Uterus (tissue), 4 donors: ENCODE results near the gene PNPLA6. TPM values are rescaled to one million over a fixed set of nuclear protein-coding genes. Genes with fewer than 3 reads are reported as not detected.

Source experiments
- DNase-seq, 2 donors: peaks; one replicate each; pipeline ENCODE4 v3.0.0-alpha.2; 2019 to 2020
- H3K27ac ChIP-seq, 2 donors: fragments of 200-600 bp; sonication (generic); 1 replicate in 1 of 2; 2 replicates in 1 of 2; pipeline ENCODE4 v1.5.1; 2016 to 2018
- H3K27me3 ChIP-seq, 2 donors: fragments of 200-600 bp; sonication (generic); one replicate each; pipeline ENCODE4 v1.5.1; 2018 to 2019; ENCODE audit warnings: control low read depth in 1 of 2
- H3K36me3 ChIP-seq, 2 donors: fragments of 200-600 bp; sonication (generic); one replicate each; pipeline ENCODE4 v1.5.1; 2019; ENCODE audit warnings: control low read depth in 1 of 2
- H3K4me1 ChIP-seq, 2 donors: fragments of 200-600 bp; sonication (generic); one replicate each; pipeline ENCODE4 v1.5.1; 2018 to 2019; ENCODE audit warnings: control low read depth in 1 of 2
- H3K4me3 ChIP-seq, 2 donors: fragments of 200-600 bp; sonication (generic); 1 replicate in 1 of 2; 2 replicates in 1 of 2; pipeline ENCODE4 v1.5.1; 2018 to 2019; ENCODE audit warnings: mild to moderate bottlenecking in 1 of 2
- H3K9me3 ChIP-seq, 2 donors: fragments of 200-600 bp; sonication (generic); one replicate each; pipeline ENCODE4 v1.5.1; 2019; ENCODE audit warnings: control low read depth in 1 of 2
- POLR2A ChIP-seq, 2 donors: fragments of 450-650 bp; IDR thresholded peaks; one replicate each; pipeline ENCODE4 v1.6.1; 2016; ENCODE audit warnings: antibody characterized with exemption in 2 of 2, mild to moderate bottlenecking in 1 of 2, moderate library complexity in 1 of 2
- intact Hi-C: fragments of 100-400 bp; cut with DNase I; formaldehyde crosslinking; loops from one replicate; pipeline ENCODE4 v1.15.1; 2023; ENCODE audit warnings: low total_unique reads
- total RNA-seq, 4 donors: library from RNA; depleted of rRNA in 3 of 4; stranded (reverse); fragments of >200 nt in 3 of 4; gene quantifications; one replicate each; pipeline versions ENCODE4 v1.1.0 to v1.2.4, GENCODE V29; 2014 to 2023
- TF ChIP-seq, protein P1 (sequence below), 4 experiments: fragments of 200-600 bp in 2 of 4; fragments of 450-650 bp in 2 of 4; sonication (generic) in 2 of 4; IDR thresholded peaks; one replicate each; pipeline ENCODE4 v1.5.1; 2016 to 2019; ENCODE audit warnings: antibody characterized with exemption in 4 of 4, mild to moderate bottlenecking in 2 of 4, moderate library complexity in 1 of 4
- donor health status: DM: yes; HTN: yes; CAD: no.

PNPLA6 gene
- total RNA-seq, 4 donors from 2014 or later = 26.4 to 113 (median 40.4) TPM

DNA sequence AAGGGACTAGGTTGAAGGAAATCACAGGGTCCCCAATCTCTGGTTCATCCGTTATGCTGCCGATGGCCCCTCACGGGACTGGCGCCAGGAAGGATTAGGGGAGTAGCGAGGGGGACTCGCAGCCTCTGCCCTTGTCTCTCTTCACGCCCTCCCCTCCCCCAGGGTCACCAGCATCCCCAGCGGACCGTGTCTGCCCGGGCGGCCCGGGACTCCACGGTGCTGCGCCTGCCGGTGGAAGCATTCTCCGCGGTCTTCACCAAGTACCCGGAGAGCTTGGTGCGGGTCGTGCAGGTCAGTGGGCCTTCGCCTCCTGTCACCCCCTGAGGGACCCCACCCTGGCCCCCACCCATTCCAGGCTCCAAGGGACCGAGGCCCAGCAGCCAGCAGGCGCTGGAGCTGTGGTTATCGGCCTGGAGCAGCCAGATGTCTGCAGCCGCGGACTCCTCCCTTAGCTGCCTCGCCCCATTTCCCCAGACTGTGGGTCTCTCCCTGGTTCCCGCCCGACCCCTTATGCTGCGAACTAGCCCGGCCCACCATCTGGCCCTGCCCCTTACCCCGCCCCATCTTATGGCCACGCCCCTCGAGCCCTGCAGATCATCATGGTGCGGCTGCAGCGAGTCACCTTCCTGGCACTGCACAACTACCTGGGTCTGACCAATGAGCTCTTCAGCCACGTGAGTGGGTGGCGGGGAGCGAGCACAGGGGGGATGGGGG is 5.4 kb downstream of the PNPLA6 start:
- no peak overlapping the region for H3K27ac ChIP-seq
- DNase-seq = no peak
- no peaks in the 10 kb centered on the region for H3K36me3 ChIP-seq
- intact Hi-C loops = no loop called here
- no peaks in the 10 kb centered on the region for H3K9me3 ChIP-seq
- TF ChIP-seq POLR2A (IDR thresholded peaks at IDR 0.05) = no peak
- TF ChIP-seq, protein P1, sequence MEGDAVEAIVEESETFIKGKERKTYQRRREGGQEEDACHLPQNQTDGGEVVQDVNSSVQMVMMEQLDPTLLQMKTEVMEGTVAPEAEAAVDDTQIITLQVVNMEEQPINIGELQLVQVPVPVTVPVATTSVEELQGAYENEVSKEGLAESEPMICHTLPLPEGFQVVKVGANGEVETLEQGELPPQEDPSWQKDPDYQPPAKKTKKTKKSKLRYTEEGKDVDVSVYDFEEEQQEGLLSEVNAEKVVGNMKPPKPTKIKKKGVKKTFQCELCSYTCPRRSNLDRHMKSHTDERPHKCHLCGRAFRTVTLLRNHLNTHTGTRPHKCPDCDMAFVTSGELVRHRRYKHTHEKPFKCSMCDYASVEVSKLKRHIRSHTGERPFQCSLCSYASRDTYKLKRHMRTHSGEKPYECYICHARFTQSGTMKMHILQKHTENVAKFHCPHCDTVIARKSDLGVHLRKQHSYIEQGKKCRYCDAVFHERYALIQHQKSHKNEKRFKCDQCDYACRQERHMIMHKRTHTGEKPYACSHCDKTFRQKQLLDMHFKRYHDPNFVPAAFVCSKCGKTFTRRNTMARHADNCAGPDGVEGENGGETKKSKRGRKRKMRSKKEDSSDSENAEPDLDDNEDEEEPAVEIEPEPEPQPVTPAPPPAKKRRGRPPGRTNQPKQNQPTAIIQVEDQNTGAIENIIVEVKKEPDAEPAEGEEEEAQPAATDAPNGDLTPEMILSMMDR (IDR thresholded peaks at IDR 0.05) = no peak
- H3K4me1 ChIP-seq = peaks cover 4 to 5% of the 10 kb centered on the region in 2 donors
- no peaks in the 10 kb centered on the region for H3K27me3 ChIP-seq
- no peak overlapping the region for H3K4me3 ChIP-seq

DNA sequence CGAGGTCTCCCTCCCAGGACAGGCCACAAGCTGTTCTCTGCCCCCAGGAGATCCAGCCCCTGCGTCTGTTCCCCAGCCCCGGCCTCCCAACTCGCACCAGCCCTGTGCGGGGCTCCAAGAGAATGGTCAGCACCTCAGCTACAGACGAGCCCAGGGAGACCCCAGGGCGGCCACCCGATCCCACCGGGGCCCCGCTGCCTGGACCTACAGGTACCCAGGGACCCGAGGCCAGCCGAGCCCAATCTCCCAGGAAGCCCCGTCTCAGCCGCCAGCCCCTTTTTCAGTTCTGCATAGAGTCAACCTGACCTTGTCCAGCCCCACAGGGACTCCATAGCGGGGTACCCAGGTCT is 5.9 kb downstream of the PNPLA6 start:
- H3K4me3 ChIP-seq = no peak overlapping the region
- H3K27ac ChIP-seq = no peak overlapping the region
- TF ChIP-seq POLR2A (IDR thresholded peaks at IDR 0.05) = no peak
- TF ChIP-seq, protein P1 (IDR thresholded peaks at IDR 0.05) = no peak
- no peaks in the 10 kb centered on the region for H3K36me3 ChIP-seq
- no peaks in the 10 kb centered on the region for H3K9me3 ChIP-seq
- intact Hi-C loops = no loop called here
- no peak for DNase-seq
- H3K27me3 ChIP-seq = no peaks in the 10 kb centered on the region
- peaks cover 0 to under 1% of the 10 kb centered on the region in 2 donors for H3K4me1 ChIP-seq

DNA sequence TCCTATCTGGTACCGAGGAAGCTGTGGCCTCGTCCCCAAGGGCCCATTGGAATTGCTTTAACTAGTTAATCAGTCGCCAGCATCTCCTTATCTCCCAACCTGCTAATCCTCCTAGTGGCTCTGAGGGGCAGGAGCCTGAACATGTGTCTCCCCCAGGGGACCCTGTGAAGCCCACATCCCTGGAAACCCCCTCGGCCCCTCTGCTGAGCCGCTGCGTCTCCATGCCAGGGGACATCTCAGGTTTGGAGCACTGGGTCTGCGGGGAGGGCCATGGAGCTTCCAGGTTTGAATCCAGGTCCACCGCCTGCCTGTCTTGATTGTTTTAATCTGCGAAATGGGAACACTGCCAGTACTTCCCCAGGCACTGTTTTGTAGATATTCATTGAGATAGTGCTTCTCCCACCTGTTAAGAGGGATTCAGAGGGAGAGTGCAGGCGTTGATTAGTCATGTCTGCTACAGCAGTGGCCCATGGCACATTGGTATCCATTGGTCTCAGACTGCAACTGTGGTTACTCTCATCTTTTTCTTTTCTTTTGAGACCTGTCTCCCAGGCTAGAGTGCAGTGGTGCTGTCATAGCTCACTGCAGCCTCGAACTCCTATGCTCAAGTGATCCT is 6.4 kb downstream of the PNPLA6 start:
- no peaks in the 10 kb centered on the region for H3K27me3 ChIP-seq
- TF ChIP-seq POLR2A (IDR thresholded peaks at IDR 0.05) = no peak
- TF ChIP-seq, protein P1 (IDR thresholded peaks at IDR 0.05) = no peak
- no peak overlapping the region for H3K27ac ChIP-seq
- H3K4me3 ChIP-seq = no peak overlapping the region
- H3K4me1 ChIP-seq = no peaks in the 10 kb centered on the region
- DNase-seq = no peak
- intact Hi-C loops = no loop called here
- H3K9me3 ChIP-seq = no peaks in the 10 kb centered on the region
- no peaks in the 10 kb centered on the region for H3K36me3 ChIP-seq

DNA sequence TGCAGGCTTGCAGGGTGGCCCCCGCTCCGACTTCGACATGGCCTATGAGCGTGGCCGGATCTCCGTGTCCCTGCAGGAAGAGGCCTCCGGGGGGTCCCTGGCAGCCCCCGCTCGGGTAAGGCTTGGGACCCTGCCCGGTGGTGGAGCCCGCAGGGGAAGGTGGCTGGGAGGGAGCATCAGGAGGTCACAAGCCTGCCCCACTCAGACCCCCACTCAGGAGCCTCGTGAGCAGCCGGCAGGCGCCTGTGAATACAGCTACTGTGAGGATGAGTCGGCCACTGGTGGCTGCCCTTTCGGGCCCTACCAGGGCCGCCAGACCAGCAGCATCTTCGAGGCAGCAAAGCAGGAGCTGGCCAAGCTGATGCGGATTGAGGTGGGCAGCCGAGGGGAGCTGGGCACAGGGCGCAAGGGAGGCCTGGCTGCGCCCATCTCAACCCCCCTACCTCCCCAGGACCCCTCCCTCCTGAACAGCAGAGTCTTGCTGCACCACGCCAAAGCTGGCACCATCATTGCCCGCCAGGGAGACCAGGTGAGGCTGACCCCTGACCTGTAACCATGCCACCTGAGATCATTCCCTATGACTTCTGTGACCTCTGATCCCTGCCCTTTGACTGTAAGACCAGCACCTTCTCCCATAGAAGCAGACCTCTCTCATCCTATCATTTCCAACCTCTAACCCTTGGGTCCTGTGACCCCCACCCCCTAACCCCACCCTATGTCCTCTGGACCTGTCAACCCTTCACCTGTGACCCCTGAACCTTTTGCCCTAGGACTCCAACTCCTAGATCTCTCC is 7.2 kb downstream of the PNPLA6 start:
- Histone ChIP-seq H3K27ac (no peak overlapping the region), H3K27me3 (no peaks in the 10 kb centered on the region), H3K4me1 (no peaks in the 10 kb centered on the region), H3K4me3 (no peak overlapping the region), H3K36me3 (no peaks in the 10 kb centered on the region), H3K9me3 (no peaks in the 10 kb centered on the region)
- TF ChIP-seq, protein P1 (IDR thresholded peaks at IDR 0.05) = no peak
- no peak for TF ChIP-seq POLR2A (IDR thresholded peaks at IDR 0.05)
- no peak for DNase-seq
- intact Hi-C loops = no loop called here

DNA sequence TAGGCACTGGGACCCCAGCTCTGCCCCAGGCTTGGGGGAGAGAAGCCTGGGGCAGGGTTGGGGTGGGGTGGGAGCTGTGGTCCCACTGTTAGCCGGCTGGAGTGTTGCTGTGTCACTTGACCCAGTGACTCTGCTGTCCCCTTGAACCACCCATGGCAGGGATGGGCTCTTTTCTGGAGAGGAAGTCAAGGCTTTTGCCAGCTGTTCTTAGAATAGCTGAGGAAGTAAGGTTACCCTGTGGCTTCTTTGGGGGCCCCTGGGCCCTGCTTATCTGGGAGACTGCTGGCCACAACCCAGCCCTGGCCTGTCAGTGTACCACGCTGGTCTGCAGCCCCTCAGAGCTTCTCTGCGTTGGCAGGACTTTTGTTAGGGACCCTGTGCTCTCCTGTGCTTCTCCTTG is 9.1 kb downstream of the PNPLA6 start:
- Histone ChIP-seq H3K4me1 (no peaks in the 10 kb centered on the region), H3K27me3 (no peaks in the 10 kb centered on the region), H3K27ac (no peak overlapping the region), H3K36me3 (no peaks in the 10 kb centered on the region), H3K4me3 (no peak overlapping the region), H3K9me3 (no peaks in the 10 kb centered on the region)
- TF ChIP-seq, protein P1 (IDR thresholded peaks at IDR 0.05) = no peak
- TF ChIP-seq POLR2A (IDR thresholded peaks at IDR 0.05) = no peak
- DNase-seq = no peak
- intact Hi-C loops = no loop called here
